HG03108 (cell line): ENCODE results near the gene METTL5.
"Not testable (repeated sequence)": the region's sequence is repeated elsewhere in the genome, so short reads cannot be mapped to it uniquely, and the experiment has no call there.

ENCODE experiments used
- ATAC-seq: cut with Tn5 transposase; IDR thresholded peaks from one replicate; pipeline ENCODE4 v1.9.1; 2021; ENCODE audit warnings: moderate library complexity; ENCODE audit not compliant: unreplicated experiment

Gene METTL5

DNA sequence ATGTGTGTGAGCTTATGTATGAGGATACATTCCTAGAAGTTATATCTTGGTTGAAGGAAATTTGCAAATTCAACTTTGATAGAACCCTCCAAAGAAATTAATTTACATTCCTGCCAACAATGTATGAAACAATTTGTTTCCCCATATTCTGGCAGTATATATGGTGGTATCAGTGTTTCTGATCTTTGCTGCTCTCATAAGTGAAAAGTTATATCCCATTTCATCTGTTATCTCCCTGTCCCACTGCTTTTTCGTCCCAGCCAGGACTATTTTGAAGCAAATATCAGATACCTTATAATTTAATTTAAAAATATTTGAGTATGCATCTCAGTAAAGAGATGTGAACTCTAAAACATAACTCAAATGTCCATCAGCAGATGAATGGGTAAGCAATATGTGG lies 9.7 kb upstream of the METTL5 start:
- ATAC-seq: no peak

DNA sequence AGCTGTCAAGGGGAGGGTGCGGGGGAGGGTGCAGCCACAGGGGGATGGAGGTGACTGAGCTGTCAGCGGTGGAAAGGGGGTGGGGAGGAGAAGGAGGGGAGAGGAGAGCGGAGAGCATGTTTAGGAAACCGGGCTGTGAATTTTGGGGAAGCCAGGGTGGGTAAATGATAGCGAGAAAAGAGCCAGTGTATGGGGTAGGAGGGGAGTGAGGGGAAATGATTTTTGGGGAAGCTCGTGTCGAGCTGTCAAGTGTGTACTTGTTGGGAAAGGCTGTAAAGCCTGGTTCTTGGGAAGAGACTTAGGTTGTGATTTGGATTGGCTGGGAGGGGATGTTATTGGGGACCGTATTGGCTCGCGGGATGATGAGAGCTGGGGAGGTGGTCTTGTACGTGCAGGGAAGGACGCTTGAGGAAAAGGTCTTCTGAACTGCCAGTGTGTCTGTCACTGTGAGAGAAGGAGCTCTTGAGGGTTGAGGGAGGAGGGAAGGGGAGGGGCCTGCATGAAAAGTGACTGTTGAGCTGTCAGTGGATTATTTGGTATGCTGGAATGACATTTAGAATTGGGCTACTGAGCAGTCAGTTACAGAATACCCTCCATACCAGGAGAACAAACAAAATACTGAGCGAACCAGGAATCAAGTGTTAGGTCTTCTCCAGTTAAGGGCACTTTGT lies 3.6 kb upstream of the METTL5 start:
- ATAC-seq: peak; percentile 24

DNA sequence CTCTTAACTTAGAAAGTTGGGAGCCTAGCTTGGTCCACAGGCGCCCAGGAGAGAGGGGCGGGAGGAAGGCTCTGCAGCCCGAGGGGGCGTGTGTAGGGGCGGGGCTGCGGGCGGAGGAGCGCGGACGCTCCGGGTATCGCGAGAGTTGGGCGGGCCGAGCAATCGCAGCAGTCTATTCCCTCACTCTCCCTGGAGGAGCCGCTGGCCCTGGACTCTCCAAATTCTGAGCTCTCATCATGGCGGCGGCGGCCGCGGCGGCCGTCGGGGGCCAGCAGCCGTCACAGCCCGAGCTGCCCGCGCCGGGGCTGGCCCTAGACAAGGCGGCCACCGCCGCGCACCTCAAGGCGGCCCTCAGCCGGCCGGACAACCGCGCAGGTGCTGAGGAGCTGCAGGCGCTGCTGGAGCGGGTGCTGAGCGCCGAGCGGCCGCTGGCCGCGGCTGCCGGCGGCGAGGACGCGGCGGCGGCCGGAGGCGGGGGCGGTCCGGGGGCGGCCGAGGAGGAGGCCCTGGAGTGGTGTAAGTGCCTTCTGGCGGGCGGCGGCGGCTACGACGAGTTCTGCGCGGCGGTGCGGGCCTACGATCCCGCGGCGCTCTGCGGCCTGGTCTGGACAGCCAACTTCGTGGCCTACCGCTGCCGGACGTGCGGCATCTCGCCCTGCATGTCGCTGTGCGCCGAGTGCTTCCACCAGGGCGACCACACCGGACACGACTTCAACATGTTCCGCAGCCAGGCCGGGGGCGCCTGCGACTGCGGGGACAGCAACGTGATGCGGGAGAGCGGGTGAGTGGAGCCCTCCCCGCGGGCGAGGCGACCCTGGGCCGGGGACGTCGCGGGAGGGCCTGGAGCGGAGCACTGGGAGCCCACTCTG lies 2.8 kb upstream of the METTL5 start, which contains the start of gene UBR3:
TSS of gene UBR3 (plus strand) at position 183 of the 869 bp plus-strand sequence. CDS start at position 237, 54 bp downstream.
- peak; percentile 84 for ATAC-seq

DNA sequence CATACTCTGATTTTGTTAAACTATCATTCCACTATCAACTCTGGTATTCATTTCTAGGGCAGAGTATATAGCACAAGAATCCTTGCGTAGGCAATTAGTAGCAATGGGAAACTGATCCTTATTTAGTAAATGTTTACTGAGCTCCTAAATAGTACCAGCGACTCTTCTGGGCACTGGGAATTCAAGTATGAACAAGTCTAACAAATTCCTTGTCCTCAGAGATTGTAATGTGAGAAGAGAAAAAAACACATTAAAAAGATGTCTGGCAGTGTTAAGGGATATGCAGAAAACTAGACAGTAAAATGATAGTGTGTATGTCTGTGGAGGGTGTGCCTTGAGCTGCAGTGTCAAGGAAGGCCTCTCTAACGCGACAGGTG lies 721 bp downstream of the METTL5 start:
- no peak for ATAC-seq

DNA sequence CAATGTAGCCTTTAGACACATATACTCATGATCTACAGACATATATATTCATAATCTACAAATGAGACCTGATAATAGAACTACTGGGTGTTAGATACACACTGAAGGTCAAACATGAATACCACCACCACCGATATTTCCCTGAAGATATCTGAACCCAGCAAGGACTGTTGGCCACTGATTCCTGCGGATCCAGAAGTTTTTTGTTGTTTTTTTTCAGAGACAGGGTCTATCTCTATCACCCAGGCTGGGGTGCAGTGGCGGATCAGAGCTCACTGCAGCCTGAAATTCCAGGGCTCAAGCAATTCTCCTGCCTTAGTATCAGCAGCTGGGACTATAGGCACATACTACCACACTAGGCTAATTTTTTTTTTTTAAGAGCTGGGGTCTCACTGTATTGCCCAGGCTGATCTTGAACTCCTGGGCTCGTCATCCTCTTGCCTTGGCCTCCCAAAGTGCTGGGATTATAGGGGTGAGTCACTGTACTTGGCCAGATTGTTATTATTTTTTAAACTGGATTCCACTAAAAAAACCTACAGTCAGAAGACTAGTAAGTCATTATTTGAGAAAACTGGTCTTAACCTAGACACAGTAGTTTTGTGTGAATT lies 1.8 kb downstream of the METTL5 start:
- no peak for ATAC-seq

DNA sequence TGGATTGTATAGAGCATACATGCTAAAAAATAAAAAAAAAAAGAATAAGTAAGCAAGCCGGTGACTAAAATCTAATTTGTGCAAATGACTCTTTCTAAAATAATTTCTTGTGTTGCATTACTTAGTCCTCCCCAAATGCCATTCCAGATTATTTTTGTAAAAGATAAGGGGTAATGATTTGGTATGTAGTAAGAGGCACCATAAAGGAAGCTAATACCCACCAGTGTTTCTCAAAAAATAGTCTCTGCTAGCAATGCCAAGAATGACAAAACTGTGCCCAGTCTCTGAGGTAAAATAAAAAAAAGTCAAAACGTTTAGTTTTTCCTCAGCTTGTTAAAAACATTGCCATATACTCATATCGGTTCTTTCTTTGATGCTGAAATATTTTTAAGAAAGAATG lies 2.7 kb downstream of the METTL5 start:
- ATAC-seq: no peak

DNA sequence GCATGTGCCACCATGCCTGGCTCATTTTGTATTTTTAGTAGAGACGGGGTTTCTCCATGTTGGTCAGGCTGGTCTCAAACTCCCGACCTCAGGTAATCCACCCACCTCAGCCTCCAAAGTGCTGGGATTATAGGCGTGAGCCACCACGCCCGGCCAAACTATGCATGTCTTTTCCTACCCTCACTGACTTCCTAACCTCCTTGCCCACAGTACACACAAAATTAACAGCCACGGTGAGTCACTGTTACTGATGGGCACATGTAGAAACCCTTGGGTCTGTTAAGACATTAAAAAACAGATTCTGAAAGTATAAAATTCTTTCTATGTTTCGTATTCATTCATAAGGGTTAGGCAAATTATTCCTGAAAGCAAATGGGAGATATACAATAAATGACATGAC lies 4.6 kb downstream of the METTL5 start:
- not testable (repeated sequence) for ATAC-seq

DNA sequence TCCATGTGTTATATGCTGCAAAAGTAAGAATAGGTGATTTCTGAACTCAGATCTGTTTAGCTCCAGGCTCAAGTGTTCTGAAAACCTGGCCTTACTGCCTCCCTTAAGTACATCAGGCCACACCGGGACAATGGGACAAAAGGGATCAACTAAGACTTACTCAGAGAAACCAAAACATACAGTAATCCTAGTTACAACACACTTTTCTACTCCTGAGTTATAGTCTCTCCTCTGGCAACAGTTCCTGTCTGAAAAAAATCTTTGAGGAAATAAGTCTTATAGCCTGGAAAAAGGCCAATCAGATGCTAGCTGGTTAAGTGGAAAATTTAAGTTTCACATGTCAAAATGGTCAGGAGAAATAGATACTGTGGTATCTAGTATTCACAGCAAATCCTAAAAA lies 5.6 kb downstream of the METTL5 start:
- ATAC-seq: no peak

DNA sequence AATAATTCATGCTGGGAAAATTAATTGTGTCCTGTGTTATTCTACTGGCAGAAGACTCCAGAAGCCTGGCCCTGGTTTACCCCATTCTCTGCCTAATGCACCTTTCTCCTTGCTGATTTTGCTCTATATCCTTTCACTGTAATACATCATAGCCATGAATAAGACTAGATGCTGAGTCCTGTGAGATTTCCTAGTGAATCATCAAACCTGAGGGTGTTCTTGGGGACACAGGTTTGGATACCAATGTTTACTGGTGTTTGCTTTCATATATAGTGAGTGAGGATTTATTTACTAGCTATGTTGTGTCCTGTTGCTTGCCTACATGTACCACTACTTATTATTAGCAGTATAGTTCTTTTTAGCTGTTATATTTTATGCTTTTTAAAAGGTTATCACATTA lies 6.5 kb downstream of the METTL5 start:
- no peak for ATAC-seq

DNA sequence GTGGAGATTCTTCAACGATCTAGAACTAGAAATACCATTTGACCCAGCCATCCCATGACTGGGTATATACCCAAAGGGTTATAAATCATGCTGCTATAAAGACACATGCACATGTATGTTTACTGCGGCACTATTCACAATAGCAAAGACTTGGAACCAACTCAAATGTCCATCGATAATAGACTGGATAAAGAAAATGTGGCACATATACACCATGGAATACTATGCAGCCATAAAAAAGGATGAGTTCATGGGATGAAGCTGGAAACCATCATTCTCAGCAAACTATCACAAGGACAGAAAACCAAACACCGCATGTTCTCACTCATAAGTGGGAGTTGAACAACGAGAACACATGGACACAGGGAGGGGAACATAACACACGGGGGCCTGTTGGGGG lies 7.3 kb downstream of the METTL5 start:
- ATAC-seq: not testable (repeated sequence)

DNA sequence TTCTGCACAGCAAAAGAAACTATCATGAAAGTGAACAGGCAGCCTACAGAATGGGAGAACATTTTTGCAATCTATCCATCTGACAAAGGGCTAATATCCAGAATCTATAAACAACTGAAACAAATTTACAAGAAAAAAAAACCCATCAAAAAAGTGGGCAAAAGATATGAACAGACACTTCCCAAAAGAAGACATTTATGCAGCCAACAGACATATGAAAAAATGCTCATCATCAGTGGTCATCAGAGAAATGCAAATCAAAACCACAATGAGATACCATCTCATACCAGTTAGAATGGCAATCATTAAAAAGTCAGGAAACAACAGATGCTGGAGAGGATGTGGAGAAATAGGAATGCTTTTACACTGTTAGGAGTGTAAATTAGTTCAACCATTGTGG lies 7.7 kb downstream of the METTL5 start:
- ATAC-seq: not testable (repeated sequence)

DNA sequence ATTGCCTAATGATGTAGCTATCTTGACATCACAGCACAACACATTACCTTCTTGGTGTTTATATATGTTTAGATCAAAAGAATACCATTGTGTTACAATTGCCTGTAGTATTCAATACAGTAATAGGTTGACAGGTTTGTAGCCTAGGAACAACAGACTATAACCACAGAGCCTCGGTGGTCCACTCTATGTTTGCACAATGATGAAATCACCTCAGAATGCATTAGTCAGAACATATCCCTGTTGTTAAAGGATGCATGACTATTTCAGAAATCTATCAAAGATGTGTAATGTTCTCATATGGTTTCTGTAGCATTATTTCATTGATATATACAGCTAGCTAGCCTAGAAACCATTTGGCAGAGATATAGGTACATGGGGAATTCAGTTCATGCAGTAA lies 8.9 kb downstream of the METTL5 start:
- ATAC-seq: no peak

DNA sequence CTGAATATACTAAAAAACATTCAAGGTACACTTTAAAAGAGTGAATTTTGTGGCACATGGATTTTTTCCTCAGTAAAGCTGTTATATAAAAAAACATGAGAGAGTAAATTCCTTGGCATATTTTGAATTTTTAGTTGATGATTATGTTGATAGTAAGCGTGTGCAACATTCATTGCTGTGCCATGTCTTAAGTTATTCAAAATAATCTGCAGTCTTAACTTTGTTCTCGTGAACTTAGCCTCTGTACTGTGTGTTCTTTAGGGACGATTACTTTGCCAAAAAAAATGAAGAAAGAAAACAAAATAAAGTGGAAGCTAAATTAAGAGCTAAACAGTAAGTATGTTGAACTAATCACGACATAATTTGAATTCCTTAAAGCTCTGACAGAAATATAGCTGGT lies 16.5 kb downstream of the METTL5 start:
- ATAC-seq: no peak

DNA sequence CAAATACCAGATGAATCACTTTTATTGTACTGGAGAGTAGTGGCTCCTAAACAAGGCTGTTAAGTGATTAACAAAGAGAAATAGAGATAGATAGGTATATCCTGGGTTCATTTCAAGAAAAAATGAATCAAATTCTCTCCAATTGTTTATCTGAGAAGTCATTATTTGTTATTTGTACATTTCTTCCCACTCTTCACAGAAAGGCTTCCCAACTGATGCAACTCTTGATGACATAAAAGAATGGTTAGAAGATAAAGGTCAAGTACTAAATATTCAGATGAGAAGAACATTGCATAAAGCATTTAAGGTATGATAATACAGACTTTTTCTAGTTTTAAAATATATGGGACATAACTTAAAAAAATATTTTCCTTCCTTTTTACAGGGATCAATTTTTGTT lies 18.1 kb downstream of the METTL5 start:
- ATAC-seq: no peak

DNA sequence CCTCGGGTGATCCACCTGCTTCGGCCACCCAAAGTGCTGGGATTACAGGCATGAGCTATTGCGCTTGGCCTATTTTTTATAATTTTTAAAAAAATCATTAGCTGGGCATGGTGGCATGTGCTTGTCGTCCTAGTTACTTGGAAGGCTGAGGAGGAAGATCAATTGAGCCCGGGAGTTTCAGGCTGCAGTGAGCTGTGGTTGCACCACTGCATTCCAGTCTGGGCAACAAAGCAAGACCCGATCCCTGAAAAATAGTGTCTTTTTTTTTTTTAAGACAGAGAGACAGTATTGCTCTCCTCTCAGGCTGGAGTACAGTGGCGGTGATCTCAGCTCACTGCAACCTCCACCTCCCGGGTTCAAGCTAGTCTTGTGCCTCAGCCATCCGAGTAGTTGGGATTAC lies 21.2 kb downstream of the METTL5 start:
- ATAC-seq: no peak

DNA sequence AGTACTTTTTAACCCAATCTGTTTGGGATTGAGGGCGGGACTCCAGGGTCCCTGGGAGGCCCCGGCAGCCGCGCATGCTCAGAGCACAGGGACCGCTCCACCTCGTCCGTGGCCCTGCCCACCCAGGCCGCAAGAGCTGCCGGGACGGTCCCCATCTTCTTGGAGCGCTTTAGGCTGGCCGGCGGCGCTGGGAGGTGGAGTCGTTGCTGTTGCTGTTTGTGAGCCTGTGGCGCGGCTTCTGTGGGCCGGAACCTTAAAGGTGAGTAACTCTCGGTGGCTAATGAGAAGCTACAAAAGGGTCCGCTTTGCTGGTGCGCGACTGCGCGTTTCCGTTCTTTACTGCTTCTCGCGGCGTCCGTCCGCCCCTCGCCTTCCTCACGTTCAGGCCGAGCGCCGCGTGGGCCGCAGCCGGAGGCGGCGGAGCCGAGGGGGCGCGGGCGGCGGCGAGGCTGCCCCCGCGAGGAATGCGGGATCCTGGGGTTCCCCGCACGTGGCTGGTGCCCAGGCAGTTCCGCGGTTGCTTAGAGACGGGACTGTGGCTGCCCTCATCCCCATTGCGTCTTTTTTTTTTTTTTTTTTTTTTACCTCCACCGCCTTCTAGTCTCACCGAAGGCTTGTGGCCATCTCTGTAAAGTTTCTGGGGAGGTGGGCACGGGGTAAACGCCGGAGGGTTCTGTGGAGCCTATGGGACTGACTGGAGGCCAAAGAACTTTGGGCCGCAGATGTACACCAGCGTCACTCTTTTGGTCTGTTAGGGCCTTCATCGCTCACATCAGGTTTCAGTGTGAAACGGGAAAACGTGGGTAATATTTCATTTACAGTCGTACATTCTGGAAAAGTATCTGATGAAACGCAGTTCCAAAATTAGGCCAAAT lies 25.8 kb downstream of the METTL5 start, which contains the start of gene SSB:
TSS of gene SSB (plus strand) at position 154 of the 875 bp plus-strand sequence. CDS start 2,090 bp downstream, outside the sequence.
- ATAC-seq: peak; percentile 99

DNA sequence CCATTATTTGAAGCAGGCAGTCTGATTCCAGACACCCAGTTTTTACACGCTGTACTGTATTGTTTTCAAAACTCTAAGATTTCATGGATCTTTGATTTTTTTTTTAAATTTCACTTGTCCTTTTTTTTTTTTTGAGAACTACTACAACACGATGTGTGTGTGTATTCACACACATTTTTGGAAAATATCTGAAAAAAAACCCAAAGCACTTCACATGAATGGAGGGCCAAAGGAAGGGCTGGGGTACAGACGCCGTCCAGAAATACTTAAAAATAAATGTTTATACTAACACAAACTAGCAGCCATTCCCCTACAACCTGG lies 26.3 kb downstream of the METTL5 start:
- no peak for ATAC-seq

DNA sequence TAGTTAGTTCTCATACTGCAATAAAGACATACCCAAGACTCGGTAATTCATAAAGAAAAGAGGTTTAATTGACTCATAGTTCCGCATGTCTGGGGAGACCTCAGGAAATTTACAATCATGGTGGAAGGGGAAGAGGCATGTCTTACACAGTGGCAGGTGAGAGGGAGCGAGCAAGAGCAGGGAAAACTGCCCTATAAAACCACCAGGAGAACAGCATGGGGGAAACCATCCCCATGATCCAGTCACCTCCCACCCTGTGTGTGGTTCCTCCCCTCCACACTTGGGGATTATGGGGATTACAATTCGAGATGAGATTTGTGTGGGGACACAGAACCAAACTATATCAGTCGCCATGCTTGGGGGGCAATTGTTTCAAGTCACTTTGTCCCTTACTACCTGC lies 27.1 kb downstream of the METTL5 start:
- no peak for ATAC-seq

DNA sequence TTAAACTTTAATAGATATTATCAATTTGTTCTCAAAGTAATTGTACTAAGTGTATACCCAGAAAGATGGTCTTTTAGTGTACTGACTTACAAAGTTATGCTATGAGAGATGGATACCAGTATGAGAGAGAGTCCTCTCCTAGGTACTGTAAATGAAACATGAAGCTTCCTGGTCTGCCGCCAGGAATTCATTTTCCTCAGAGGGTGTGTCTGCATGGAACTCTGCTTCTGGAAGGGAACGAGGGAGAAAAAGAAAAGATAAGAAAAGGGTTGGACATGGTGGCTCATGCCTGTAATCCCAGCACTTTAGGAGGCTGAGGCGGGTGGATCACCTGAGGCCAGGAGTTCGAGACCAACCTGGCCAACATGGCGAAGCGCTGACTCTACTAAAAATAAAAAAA lies 28.3 kb downstream of the METTL5 start:
- ATAC-seq: no peak

DNA sequence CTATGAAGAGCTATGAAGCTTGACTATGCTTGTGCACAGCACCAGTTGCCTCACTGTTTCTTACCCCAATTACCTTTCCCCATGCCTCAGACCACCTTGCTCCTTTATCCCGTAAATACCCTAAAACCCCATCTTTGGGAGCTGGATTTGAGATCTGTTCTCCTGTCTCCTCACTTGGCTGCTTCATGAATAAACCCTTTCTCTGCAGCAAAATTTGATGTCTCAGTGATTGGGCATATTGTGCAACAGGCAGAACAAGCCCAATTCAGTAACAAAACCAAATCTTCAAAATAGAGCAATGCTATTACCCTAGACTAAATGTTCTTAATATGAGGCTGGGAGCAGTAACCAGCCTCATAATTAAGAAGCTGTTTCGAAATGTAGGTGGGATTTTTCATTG lies 29.5 kb downstream of the METTL5 start:
- ATAC-seq: no peak

DNA sequence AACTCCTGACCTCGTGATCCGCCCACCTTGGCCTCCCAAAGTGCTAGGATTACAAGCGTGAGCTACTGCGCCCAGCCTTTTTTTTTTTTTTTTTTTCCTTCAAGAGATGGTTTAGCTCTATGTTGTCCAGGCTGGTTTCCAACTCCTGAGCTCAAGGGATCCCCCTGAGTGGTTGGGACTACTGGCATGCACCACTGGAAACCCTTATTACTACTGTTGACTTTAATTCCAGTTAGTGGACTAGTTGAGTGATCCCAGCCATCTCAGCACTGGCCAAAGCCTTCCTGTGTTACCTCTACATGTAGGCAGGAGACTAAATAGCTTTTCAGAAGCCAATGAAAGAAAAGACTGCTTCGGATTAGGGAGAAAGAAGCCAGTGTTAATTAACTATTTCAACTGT lies 34.1 kb downstream of the METTL5 start:
- no peak for ATAC-seq
